HUES48 (cell line): ENCODE measurements around the gene SEC24D.

Source experiments
- H3K27ac ChIP-seq: one replicate; pipeline ENCODE4 v1.7.0; 2013; ENCODE audit warnings: low read depth, low read length, inconsistent platforms
- H3K27me3 ChIP-seq: 2 replicates; pipeline ENCODE4 v1.6.1; 2013; ENCODE audit warnings: mild to moderate bottlenecking, low read length; ENCODE audit not compliant: control insufficient read depth, insufficient read depth
- H3K36me3 ChIP-seq: 2 replicates; pipeline ENCODE4 v1.6.1; 2013; ENCODE audit warnings: low read length; ENCODE audit not compliant: control insufficient read depth, insufficient read depth
- H3K4me1 ChIP-seq: 2 replicates; pipeline ENCODE4 v1.6.1; 2013; ENCODE audit warnings: mild to moderate bottlenecking, low read length; ENCODE audit not compliant: control insufficient read depth, insufficient read depth
- H3K4me3 ChIP-seq: 2 replicates; pipeline ENCODE4 v1.5.1; 2013; ENCODE audit warnings: mild to moderate bottlenecking, low read depth, low read length
- H3K9ac ChIP-seq: 2 replicates; pipeline ENCODE4 v1.6.1; 2013; ENCODE audit warnings: mild to moderate bottlenecking, low read depth, low read length, moderate library complexity
- H3K9me3 ChIP-seq: 2 replicates; pipeline ENCODE4 v1.6.1; 2013; ENCODE audit warnings: low read length; ENCODE audit not compliant: control insufficient read depth, insufficient read depth

Gene SEC24D

GRCh38 chr4:118716304-118716703 lies 119.6 kb downstream of the SEC24D start:
- H3K9me3 ChIP-seq: no peaks in the 10 kb centered on the region
- H3K27me3 ChIP-seq: no peaks in the 10 kb centered on the region
- no peak overlapping the region for H3K27ac ChIP-seq
- H3K36me3 ChIP-seq: peaks cover 23% of the 10 kb centered on the region
- no peak overlapping the region for H3K4me3 ChIP-seq
- H3K4me1 ChIP-seq: no peaks in the 10 kb centered on the region
- H3K9ac ChIP-seq: no peak overlapping the region

- Histone ChIP-seq H3K9ac (no peak overlapping the region), H3K27me3 (no peaks in the 10 kb centered on the region), H3K4me1 (no peaks in the 10 kb centered on the region), H3K36me3 (peaks cover 39% of the 10 kb centered on the region), H3K27ac (no peak overlapping the region), H3K9me3 (no peaks in the 10 kb centered on the region), H3K4me3 (no peak overlapping the region)
Measured at GRCh38 chr4:118714682-118715081, 121.2 kb downstream of the SEC24D start.

- Histone ChIP-seq H3K4me1 (no peaks in the 10 kb centered on the region), H3K9me3 (no peaks in the 10 kb centered on the region), H3K9ac (no peak overlapping the region), H3K27ac (no peak overlapping the region), H3K36me3 (peaks cover 55% of the 10 kb centered on the region), H3K4me3 (no peak overlapping the region), H3K27me3 (no peaks in the 10 kb centered on the region)
Measured at GRCh38 chr4:118712872-118713271, 123.1 kb downstream of the SEC24D start.

- no peaks in the 10 kb centered on the region for H3K4me1 ChIP-seq
- H3K4me3 ChIP-seq: no peak overlapping the region
- H3K9me3 ChIP-seq: no peaks in the 10 kb centered on the region
- no peak overlapping the region for H3K9ac ChIP-seq
- no peak overlapping the region for H3K27ac ChIP-seq
- H3K27me3 ChIP-seq: no peaks in the 10 kb centered on the region
- peaks cover 70% of the 10 kb centered on the region for H3K36me3 ChIP-seq
Measured at GRCh38 chr4:118711052-118711451, 124.9 kb downstream of the SEC24D start.

- no peaks in the 10 kb centered on the region for H3K9me3 ChIP-seq
- no peak overlapping the region for H3K9ac ChIP-seq
- peaks cover 92% of the 10 kb centered on the region for H3K36me3 ChIP-seq
- no peak overlapping the region for H3K27ac ChIP-seq
- no peaks in the 10 kb centered on the region for H3K27me3 ChIP-seq
- no peak overlapping the region for H3K4me3 ChIP-seq
- H3K4me1 ChIP-seq: no peaks in the 10 kb centered on the region
Measured at GRCh38 chr4:118703118-118703517, 132.8 kb downstream of the SEC24D start.

DNA sequence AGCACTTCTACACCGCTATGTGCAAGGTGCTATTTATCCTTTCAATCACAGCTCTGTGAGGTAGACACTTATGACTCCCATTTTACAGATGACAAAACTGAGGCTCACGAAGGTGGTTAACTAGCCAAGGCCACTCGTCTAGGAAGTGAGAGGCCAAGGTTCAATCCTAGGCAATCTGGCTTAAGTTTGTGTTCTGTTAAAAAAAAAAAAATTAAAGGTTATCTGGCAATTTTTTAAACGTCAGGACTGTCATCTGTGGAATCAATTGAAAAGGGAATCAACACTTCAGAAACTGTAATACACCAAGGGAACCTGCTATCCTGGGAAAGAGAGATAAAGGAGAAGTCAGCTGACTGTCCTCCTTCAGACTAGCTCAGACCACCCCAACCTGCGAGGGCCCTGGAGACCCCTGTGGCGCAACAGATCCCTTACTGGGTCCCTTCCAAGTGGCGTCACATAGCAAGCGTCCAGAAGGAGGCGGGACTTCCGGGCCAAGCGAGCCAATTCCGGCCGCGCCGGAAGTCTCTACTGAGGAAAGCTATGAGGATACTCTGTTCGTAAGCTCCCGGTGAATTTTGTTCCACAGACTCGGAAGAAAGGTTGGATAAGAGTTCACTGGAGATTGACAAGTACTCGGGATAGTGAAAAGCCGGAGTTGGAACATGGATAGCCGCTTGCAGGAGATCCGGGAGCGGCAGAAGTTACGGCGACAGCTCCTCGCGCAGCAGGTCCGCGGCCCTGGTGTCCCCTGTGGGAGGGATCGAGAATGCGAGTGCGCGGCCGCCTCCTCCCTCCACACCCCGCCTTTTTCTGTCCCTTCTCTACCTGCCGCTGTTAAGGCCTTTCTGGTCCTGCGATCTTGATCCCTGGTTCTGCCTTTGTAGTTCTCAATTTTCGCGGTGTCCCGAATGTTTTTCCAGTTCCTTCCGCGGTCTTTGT lies 150.8 kb downstream of the SEC24D start, which contains the start of gene METTL14:
Gene METTL14, plus strand, starts transcription at position 520 of the 939 bp plus-strand sequence. Its CDS starts 143 bp downstream, at position 663.
- Histone ChIP-seq H3K9me3 (no peaks in the 10 kb centered on the region), H3K27me3 (no peaks in the 10 kb centered on the region), H3K9ac (peak within 1 kb of the TSS; percentile 94), H3K36me3 (peaks cover 26% of the 10 kb centered on the region), H3K4me1 (peaks cover 12% of the 10 kb centered on the region), H3K27ac (peak within 1 kb of the TSS; percentile 95), H3K4me3 (peak within 1 kb of the TSS; percentile 99)

GRCh38 chr4:118683513-118683912 lies 152.4 kb downstream of the SEC24D start:
- peaks cover 10% of the 10 kb centered on the region for H3K36me3 ChIP-seq
- H3K9ac ChIP-seq: no peak overlapping the region
- H3K4me3 ChIP-seq: no peak overlapping the region
- no peaks in the 10 kb centered on the region for H3K27me3 ChIP-seq
- H3K4me1 ChIP-seq: peaks cover 12% of the 10 kb centered on the region
- no peaks in the 10 kb centered on the region for H3K9me3 ChIP-seq
- H3K27ac ChIP-seq: no peak overlapping the region

DNA sequence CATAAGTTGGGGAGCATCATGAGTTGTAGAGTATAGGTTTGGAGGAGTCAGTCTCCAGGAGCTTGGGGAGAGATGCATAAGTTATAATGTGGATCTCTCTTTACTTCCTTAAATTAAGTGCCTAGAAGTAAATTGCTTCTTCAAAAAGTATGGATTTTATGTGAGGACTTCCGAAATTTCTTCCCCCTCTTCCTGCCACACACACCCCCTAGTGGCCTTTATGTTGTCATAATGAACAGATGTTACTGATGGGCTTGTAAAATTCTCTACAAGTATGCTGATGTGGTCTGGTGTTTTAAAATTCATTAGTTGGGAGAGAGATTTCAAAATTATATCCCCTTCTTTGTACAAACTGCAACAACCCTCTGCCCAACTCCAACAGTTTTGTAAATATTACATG lies 153.0 kb downstream of the SEC24D start:
- peaks cover 5% of the 10 kb centered on the region for H3K36me3 ChIP-seq
- no peak overlapping the region for H3K9ac ChIP-seq
- H3K4me1 ChIP-seq: peaks cover 12% of the 10 kb centered on the region
- no peak overlapping the region for H3K4me3 ChIP-seq
- no peaks in the 10 kb centered on the region for H3K9me3 ChIP-seq
- H3K27ac ChIP-seq: no peak overlapping the region
- no peaks in the 10 kb centered on the region for H3K27me3 ChIP-seq

DNA sequence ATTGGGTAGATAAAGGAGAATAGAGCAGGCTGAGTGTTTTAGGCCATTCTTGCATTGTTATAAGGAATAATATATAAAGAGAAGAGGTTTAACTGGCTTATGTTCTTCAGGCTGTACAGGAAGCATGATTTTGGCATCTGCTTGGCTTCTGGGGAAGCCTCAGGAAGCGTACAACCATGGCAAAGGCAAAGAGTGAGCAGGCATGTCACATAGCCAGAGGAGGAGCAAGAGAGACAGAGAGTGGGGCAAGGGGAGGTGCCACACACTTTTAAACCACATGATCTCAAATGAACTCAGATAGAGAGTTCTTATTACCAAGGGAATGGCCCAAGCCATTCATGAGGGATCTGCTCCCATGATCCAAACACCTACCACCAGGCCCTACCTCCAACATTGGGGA lies 155.1 kb downstream of the SEC24D start:
- H3K4me3 ChIP-seq: no peak overlapping the region
- H3K36me3 ChIP-seq: no peaks in the 10 kb centered on the region
- peaks cover 5% of the 10 kb centered on the region; the same call in 1 of the 2 replicates for H3K4me1 ChIP-seq
- H3K9ac ChIP-seq: no peak overlapping the region
- no peak overlapping the region for H3K27ac ChIP-seq
- no peaks in the 10 kb centered on the region for H3K9me3 ChIP-seq
- H3K27me3 ChIP-seq: no peaks in the 10 kb centered on the region

DNA sequence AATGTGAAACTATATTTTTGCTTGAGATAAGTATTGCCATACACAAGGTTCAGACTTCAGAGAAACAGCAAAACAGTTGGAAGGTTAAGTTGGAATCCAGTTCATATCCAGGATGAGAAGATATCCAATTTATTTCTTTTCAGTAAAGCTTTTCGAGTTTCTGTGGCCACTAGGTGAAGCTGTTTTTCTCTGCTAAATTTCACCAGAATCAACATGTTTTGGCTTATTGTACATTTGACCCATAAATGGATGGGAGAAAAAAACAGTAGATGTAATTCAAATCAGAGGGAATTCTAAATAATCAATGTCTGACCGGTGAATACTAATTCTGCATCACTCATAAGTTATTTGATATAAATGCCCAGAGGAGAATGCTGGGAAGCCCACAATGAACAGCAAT lies 159.8 kb downstream of the SEC24D start:
- H3K4me3 ChIP-seq: no peak overlapping the region
- no peaks in the 10 kb centered on the region for H3K27me3 ChIP-seq
- H3K36me3 ChIP-seq: no peaks in the 10 kb centered on the region
- no peaks in the 10 kb centered on the region for H3K9me3 ChIP-seq
- H3K9ac ChIP-seq: no peak overlapping the region
- H3K4me1 ChIP-seq: no peaks in the 10 kb centered on the region
- H3K27ac ChIP-seq: no peak overlapping the region
